MM.1S (cell line): ENCODE results near the gene OMG.

Experiments
- DNase-seq: peaks from one replicate; pipeline ENCODE4 v3.0.0-alpha.2; 2015
- H2AFZ ChIP-seq: fragments of 300-600 bp; sonication (generic); 2 replicates; pipeline ENCODE4 v1.6.0; 2016; ENCODE audit warnings: antibody characterized with exemption, low read length
- H3F3A ChIP-seq: fragments of 300-600 bp; sonication (generic); 2 replicates; pipeline ENCODE4 v1.6.1; 2016; ENCODE audit warnings: mild to moderate bottlenecking, antibody characterized with exemption, low read length, moderate library complexity, mixed read lengths; ENCODE audit not compliant: insufficient read depth
- H3K27ac ChIP-seq: fragments of 300-600 bp; sonication (generic); 2 replicates; pipeline ENCODE4 v1.5.1; 2016; ENCODE audit warnings: mild to moderate bottlenecking, low read length
- H3K27me3 ChIP-seq: fragments of 300-600 bp; sonication (generic); replicated peaks from 2 replicates; pipeline ENCODE4 v1.6.0; 2016; ENCODE audit warnings: low read length; ENCODE audit not compliant: insufficient read depth
- H3K36me3 ChIP-seq: fragments of 300-600 bp; sonication (generic); replicated peaks from 2 replicates; pipeline ENCODE4 v1.6.1; 2016; ENCODE audit warnings: mild to moderate bottlenecking, low read length, mixed read lengths; ENCODE audit not compliant: insufficient read depth
- H3K4me1 ChIP-seq: fragments of 300-600 bp; sonication (generic); 2 replicates; pipeline ENCODE4 v1.6.1; 2016; ENCODE audit warnings: low read length, mixed read lengths
- H3K4me2 ChIP-seq: fragments of 300-600 bp; sonication (generic); 2 replicates; pipeline ENCODE4 v1.6.0; 2016; ENCODE audit warnings: low read depth, low read length
- H3K4me3 ChIP-seq: fragments of 300-600 bp; sonication (generic); 2 replicates; pipeline ENCODE4 v1.5.1; 2016; ENCODE audit warnings: low read length, mixed read lengths
- H3K79me2 ChIP-seq: fragments of 300-600 bp; sonication (generic); 2 replicates; pipeline ENCODE4 v1.6.1; 2016; ENCODE audit warnings: mixed run types, low read length, mixed read lengths
- H3K9ac ChIP-seq: fragments of 300-600 bp; sonication (generic); 2 replicates; pipeline ENCODE4 v1.6.1; 2016; ENCODE audit warnings: low read length, mixed read lengths
- H3K9me2 ChIP-seq: fragments of 300-600 bp; sonication (generic); replicated peaks from 2 replicates; pipeline ENCODE4 v1.6.1; 2016; ENCODE audit warnings: mild to moderate bottlenecking, low read length, mixed read lengths; ENCODE audit not compliant: insufficient read depth
- H3K9me3 ChIP-seq: fragments of 300-600 bp; sonication (generic); replicated peaks from 2 replicates; pipeline ENCODE4 v1.6.1; 2016; ENCODE audit warnings: mild to moderate bottlenecking, low read length, mixed read lengths; ENCODE audit not compliant: insufficient read depth
- H4K20me1 ChIP-seq: fragments of 300-600 bp; sonication (generic); 2 replicates; pipeline ENCODE4 v1.6.1; 2016; ENCODE audit warnings: mild to moderate bottlenecking, low read length, moderate library complexity, mixed read lengths; ENCODE audit not compliant: insufficient read depth
- CTCF ChIP-seq: fragments of 300-600 bp; sonication (generic); IDR thresholded peaks from 2 replicates; pipeline ENCODE4 v1.5.1; 2016; ENCODE audit warnings: antibody characterized with exemption, low read length, mixed read lengths
- EZH2 ChIP-seq: fragments of 300-600 bp; sonication (generic); optimal IDR thresholded peaks from 2 replicates; pipeline ENCODE3; 2017; ENCODE audit warnings: low read depth, mild to moderate bottlenecking, antibody characterized with exemption, low read length, mixed read lengths
- EZH2phosphoT487 ChIP-seq: fragments of 300-600 bp; sonication (generic); IDR thresholded peaks from 2 replicates; pipeline ENCODE4 v1.6.1; 2018; ENCODE audit warnings: antibody characterized with exemption, low read length

OMG gene

GRCh38 chr17:31294820-31295488, 2.1 kb downstream of the OMG start:
- Histone ChIP-seq H3F3A (no peaks in the 10 kb centered on the region), H3K27ac (no peak overlapping the region), H3K4me2 (no peak overlapping the region), H4K20me1 (no peaks in the 10 kb centered on the region), H3K4me1 (no peaks in the 10 kb centered on the region), H3K9me2 (no peaks in the 10 kb centered on the region), H2AFZ (no peak overlapping the region), H3K27me3 (no peaks in the 10 kb centered on the region), H3K9me3 (no peaks in the 10 kb centered on the region), H3K36me3 (no peaks in the 10 kb centered on the region), H3K9ac (no peak overlapping the region), H3K79me2 (no peaks in the 10 kb centered on the region), H3K4me3 (no peak overlapping the region)
- no peak for TF ChIP-seq EZH2
- TF ChIP-seq CTCF: no peak
- no peak for TF ChIP-seq EZH2phosphoT487
- no peak for DNase-seq

- H3K9me2 ChIP-seq: no peaks in the 10 kb centered on the region
- no peaks in the 10 kb centered on the region for H3K4me1 ChIP-seq
- no peak overlapping the region for H3K4me3 ChIP-seq
- H3K9ac ChIP-seq: no peak overlapping the region
- TF ChIP-seq EZH2phosphoT487 (no peak), EZH2 (no peak), CTCF (no peak)
- no peak overlapping the region for H3K4me2 ChIP-seq
- H3K9me3 ChIP-seq: no peaks in the 10 kb centered on the region
- no peaks in the 10 kb centered on the region for H3K27me3 ChIP-seq
- no peak overlapping the region for H3K27ac ChIP-seq
- H3K36me3 ChIP-seq: no peaks in the 10 kb centered on the region
- H3F3A ChIP-seq: no peaks in the 10 kb centered on the region
- no peaks in the 10 kb centered on the region for H4K20me1 ChIP-seq
- no peak overlapping the region for H2AFZ ChIP-seq
- H3K79me2 ChIP-seq: no peaks in the 10 kb centered on the region
- DNase-seq: no peak
These were observed 2.8 kb downstream of the OMG start for GRCh38 chr17:31294231-31294630.

GRCh38 chr17:31293581-31293980, 3.5 kb downstream of the OMG start:
- TF ChIP-seq CTCF (no peak), EZH2phosphoT487 (no peak), EZH2 (no peak)
- H3K9me3 ChIP-seq: no peaks in the 10 kb centered on the region
- no peaks in the 10 kb centered on the region for H3K27me3 ChIP-seq
- no peak for DNase-seq
- H4K20me1 ChIP-seq: no peaks in the 10 kb centered on the region
- no peak overlapping the region for H2AFZ ChIP-seq
- H3K4me3 ChIP-seq: no peak overlapping the region
- H3K36me3 ChIP-seq: no peaks in the 10 kb centered on the region
- H3K4me2 ChIP-seq: no peak overlapping the region
- H3K9ac ChIP-seq: no peak overlapping the region
- no peaks in the 10 kb centered on the region for H3K9me2 ChIP-seq
- no peaks in the 10 kb centered on the region for H3F3A ChIP-seq
- H3K79me2 ChIP-seq: no peaks in the 10 kb centered on the region
- no peak overlapping the region for H3K27ac ChIP-seq
- H3K4me1 ChIP-seq: no peaks in the 10 kb centered on the region
